Activated naive CD4-positive, alpha-beta T cell treated with Interleukin-2 at 50 U/mL for 16 hours (primary cell): ENCODE measurements around the gene ILF2.
"Not testable (repeated sequence)": the region's sequence is repeated elsewhere in the genome, so short reads cannot be mapped to it uniquely, and the experiment has no call there.

Experiments
- DNase-seq: peaks from one replicate; pipeline ENCODE4 v3.0.0-alpha.2; 2020

Gene ILF2

DNA sequence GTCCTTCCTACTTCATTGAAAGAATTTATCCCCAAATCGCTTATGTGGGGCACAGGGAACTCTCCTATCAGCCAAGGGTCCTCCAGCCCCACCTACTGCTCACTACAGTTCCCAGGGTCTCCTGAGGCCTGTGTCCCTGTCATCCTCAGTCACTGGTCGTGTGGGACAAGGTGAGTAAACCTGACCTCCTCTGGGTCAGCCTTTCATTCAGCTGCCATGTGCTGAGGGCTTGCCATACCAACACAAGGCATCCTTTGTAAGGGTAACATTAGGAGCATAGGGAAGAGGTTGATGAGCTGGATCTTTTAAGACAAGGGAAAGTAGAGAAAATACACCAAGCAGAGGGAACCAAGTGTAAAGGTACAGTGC lies 23.5 kb downstream of the ILF2 start:
- DNase-seq: no peak

DNA sequence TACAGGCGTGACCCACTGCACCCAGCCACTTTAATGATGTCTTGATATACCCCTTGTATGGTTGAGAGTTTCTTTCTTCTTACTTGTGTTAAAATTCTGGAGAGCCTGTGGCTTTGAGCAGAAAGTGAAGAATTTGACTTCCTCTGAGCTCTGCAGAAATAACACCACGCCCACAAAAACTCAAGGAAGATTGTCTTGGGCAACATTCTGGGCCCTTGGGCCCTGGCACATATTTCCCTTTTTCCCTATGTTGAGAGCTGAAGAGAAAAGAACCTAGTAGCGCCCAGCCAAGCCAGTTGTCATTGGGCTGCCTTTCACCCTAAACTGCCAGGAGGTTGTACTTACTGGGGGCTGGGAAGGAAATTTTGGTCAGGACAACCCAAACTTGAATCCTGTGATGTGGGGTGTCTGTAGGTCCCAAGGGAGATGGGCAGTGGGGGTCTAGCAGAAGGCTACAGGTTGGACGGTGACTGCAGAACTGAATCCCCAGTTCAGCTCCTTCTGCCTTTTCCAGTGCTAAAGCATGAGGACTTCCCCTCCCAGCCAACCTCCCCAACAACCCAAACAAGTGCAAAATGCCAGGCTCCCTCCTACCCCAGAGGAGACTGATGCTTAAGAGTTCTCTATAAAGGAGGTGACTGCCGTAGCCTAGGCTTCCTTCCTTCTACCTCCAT lies 24.0 kb downstream of the ILF2 start:
- no peak for DNase-seq

- no peak for DNase-seq
Measured at GRCh38 chr1:153643816-153644215, 27.0 kb downstream of the ILF2 start.

GRCh38 chr1:153643100-153643499 lies 27.7 kb downstream of the ILF2 start:
- no peak for DNase-seq

- no peak for DNase-seq
Measured at GRCh38 chr1:153642161-153642560, 28.6 kb downstream of the ILF2 start.

- no peak for DNase-seq
Measured at GRCh38 chr1:153640861-153641260, 29.9 kb downstream of the ILF2 start.

DNA sequence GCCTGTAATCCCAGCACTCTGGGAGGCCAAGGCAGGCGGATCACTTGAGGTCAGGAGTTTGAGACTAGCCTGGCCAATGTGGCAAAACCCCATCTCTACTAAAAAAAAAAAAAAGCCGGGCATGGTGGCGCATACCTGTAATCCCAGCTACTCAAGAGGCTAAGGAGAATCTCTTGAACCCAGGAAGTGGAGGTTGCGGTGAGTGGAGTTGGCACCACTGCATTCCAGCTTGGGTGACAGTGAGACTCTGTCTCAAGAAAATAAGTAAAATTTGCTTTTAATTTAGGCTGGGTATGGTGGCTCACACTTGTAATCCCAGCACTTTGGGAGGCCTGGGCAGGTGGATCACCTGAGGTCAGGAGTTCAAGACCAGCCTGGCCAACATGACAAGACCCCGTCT lies 30.6 kb downstream of the ILF2 start:
- not testable (repeated sequence) for DNase-seq

GRCh38 chr1:153639280-153639679 lies 31.5 kb downstream of the ILF2 start:
- no peak for DNase-seq

DNA sequence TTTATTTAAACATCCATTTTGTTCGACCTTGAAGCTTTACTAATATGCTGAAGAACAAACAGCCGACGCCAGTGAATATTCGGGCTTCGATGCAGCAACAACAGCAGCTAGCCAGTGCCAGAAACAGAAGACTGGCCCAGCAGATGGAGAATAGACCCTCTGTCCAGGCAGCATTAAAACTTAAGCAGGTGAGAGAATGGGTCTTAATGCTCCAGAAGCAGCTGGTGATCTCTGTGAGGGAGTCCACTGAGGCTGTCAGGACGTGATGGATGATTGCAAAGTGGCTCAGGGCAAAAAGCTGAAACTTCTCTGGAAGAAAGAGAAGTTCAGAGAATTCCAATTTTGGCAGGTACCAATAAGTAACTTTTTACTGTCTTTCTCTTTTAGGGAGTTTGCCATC lies 32.5 kb downstream of the ILF2 start:
- no peak for DNase-seq

DNA sequence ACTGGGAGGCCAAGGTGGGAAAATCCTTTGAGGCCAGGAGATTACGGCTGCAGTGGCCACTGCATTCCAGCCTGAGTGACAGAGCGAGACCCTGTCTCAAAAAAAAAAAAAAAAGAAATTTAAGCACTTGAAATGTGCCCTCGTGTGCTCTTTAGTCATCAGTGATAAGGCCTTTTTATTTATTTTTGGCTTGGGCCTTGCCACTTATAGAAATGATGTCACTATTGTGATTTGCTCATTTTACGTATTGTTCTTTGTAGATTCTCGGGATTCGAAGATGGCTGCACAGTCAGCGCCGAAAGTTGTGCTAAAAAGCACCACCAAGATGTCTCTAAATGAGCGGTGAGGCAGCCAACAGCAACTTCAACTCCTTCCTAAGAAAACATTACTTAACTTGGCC lies 34.5 kb downstream of the ILF2 start:
- no peak for DNase-seq

DNA sequence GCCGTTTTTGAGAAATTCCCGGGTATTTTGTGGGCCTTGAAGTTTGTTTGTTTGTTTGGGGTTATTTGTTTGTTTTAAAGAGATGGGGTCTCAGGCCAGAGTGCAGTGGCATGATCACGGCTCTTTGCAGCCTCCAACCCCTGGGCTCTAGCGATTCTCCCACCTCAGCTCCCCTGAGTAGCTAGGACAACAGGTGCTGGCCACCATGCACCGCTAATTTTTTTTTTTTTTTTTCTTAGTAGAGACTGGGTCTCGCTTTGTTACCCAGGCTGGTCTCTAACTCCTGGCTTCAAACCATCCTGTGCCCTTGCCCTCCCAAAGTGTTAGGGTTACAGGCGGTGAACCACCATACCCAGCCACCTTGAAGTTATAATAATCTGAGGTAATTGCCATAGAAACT lies 34.9 kb downstream of the ILF2 start:
- no peak for DNase-seq

DNA sequence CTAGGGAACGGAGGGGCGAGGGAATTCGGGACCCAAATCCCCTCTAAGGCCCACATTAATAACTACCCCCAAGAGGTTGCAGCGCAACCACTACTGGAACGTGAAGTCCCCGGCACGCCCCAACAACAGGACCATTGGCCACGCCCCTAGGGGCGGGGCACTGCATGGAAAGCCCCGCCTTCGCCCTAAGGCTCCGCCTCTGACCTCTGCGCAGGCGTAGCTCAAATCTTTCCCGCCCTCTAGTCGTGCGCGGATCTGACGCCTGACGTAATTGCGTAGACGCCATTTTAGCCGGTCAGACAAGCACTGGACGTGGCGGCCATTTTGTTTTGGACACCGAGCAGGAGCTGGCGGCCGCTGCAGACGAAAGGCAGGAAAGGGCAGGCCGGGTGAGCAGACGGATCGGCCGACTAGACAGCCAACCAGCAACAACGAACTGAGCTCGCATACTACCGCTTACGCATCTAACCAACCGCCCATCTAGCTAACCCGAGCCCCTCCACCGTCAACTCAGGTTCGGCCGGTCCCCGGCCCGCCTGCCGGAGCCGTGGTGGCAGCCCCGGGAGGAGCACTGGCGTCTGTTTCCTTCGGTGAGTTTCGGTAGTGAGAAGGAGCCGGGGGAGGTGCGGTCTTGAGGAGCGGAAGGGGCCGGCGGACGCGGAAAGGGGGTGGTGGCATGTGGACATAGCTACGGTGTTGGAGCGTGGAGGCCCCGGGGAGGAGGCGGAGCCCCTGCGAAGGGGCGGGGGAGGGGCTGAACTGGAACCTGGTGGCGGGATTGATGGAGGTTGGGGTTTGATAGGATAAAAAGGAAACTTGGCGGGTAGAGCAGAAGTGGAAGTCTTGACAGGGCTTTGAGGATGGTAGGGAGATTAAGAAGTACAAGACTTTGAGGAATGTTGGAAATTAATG lies 36.8 kb downstream of the ILF2 start, which contains the start of gene CHTOP:
CHTOP (plus strand) TSS at position 313 of the 912 bp plus-strand sequence. CDS start 2,523 bp downstream, outside the sequence.
- peak; percentile 95 for DNase-seq

DNA sequence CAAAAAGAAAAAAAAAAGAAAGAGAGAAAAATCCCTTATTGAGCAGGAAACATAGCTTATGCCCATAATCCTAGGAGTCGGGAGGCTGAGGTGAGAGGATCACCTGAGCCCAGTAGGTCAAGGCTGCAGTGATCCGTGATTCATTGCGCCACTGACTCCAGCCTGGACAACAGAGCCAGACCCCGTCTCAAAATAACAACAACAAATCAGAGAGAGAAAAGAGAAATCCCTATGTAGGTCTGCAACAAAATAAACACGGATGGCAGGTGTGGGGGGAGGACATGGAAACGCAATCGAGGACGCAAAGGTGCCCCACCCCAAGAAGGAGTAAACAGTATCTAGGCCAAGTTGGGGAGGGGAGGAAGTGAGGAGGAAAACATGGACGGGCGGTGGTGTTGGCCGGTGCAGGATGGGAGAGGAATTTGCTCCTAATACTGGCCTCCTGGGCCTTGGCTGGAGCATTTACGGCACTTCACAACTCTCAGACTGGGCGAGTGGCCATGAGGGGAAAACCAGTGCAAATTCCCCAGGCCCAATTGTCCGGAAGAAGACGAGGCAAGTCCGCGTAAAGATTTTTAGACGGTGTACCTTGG lies 37.5 kb downstream of the ILF2 start:
- DNase-seq: no peak

DNA sequence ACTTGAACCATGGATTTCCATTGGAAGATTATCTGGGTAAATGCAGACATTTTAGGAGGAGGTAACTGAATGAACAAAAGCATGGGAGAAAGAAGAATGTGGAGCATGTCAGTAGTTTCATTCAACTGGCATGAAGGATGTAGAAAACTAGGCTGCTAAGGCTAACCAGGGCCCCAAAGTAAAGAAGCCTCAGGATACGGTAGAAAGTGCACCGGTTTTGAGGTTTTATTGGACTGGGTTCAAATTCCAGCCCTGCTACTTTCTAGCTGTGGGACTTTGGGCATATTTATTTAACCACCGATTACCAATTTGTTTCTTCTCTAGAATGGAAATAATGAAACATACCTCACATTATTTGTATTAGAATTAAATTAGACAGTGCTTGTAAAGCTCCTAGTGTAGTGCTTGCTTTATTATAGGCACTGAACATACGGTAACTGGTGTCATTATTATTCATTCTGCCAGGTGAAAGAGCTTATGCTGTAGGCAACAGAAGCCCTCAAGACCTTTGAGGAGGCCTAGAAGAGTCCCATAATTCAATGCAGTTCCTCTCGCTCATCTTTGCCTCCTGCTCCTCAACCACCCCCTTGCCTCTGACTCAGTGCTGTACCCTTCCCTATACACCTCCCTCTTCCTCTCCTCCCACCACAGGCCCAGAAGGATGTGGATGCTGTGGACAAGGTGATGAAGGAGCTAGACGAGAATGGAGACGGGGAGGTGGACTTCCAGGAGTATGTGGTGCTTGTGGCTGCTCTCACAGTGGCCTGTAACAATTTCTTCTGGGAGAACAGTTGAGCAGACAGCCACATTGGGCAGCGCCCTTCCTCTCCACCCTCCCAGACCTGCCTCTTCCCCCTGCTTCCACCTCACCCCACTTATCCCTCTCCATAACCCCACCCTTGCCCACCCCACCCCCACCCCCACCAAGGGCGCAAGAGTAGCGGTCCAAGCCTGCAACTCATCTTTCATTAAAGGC lies 39.5 kb downstream of the ILF2 start:
- DNase-seq: no peak

GRCh38 chr1:153630384-153630783 lies 40.4 kb downstream of the ILF2 start:
- DNase-seq: no peak

DNA sequence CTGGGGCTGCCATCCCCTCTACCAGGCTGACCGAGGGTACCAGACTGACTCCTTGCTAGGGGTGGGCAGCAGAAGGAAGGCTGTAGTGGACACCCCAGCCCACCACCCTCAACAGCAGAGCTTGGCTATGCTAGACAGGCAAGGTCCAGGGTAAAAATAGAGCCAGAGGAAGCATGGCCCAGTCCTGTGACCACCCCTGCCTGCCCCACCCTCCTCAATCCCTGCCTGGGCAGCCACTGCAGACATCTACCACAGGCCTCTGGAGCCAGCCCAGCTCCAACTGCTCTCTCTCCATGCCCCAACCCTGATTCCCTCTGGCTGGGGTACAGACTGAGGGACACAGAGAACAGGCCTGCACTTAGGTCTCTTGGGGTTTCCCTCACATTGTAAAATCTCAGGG lies 40.8 kb downstream of the ILF2 start:
- DNase-seq: no peak

- no peak for DNase-seq
Measured at GRCh38 chr1:153629343-153629665, 41.5 kb downstream of the ILF2 start.

DNA sequence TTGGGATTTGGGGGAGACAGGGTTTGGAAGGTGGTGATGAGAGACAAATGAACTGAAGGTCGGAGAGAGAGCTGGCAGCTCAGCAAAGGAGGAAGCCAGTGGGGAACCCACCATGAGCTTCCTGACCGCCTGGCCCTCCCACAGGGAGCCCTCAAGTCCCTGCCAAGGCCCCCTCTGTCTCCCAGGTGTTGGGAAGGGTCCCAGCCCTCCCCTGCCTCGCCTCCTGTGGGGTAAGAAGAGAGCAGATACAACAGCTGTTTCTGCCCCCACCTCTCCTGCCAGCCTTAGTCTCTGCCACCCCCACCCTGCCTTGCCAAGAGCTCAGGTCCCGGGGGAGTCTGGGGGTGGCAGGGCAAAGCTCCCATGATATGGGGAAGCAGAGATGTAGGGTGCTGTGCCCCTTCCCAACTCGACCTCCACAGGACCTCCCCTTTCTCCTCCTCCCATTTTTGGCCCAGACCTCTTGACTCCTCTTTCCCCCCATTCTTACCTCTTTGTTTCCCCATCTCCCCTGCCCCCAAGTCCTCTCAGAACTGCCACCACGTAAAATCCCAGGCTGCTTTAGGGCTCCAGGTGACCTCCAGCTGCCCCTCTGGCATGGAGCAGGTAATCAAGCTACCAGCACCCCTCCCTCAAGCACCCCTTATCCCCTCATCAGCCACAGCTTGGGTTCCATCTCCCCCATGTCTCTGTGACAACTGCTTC lies 42.0 kb downstream of the ILF2 start:
- no peak for DNase-seq

DNA sequence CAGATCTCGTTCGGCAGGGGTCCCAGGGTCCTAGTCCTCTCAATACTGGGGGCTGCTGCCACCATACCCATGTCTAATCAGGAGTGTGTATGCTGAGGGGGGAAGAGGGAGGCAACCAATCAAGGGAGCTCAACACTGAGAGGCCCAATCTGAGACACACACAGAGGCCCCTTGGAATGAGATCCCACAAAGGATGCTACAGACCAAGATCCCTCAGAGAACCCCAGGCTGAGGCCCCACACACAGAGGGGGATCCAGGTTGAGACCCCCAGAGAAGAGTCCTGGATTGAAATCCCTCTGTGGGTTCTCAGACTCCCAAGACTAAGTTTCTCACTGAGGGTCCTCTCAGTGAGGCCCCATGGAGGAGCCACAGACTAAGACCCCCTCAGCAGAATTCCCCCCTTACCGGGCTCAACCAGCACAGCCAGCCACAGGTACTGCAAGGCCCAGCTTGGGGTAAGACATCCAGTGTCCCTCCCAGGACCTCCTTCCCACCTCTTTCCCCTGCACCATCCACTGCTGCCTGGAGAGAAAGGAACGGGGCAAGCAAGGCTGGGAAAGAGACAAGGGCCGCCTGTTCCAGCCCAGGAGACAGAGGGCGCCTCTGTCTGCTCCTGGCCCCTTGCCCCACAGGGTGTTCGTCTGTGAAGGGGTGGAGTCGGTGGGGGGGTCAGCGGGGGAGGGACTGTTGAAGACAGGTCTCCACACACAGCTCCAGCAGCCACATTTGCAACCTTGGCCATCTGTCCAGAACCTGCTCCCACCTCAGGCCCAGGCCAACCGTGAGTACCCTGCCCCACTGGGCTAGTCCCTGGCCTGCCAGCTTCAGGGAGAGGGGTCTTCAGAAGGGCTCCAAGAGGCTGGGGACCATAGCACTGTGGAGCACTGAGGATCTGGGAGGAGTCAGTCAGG lies 42.8 kb downstream of the ILF2 start, which contains the start of gene S100A1:
S100A1 (plus strand) TSS at position 720 of the 912 bp plus-strand sequence. CDS start 2,088 bp downstream, outside the sequence.
- no peak for DNase-seq

GRCh38 chr1:153626904-153627714 lies 43.7 kb downstream of the ILF2 start, which contains the start of gene S100A13:
Gene S100A13 (minus strand): TSS chr1:153627505. CDS start chr1:153626472, 1,033 bp downstream.
- no peak for DNase-seq
